HG03280 (cell line): ENCODE results near the gene GSN.

ENCODE experiments used
- ATAC-seq: cut with Tn5 transposase; IDR thresholded peaks from one replicate; pipeline ENCODE4 v1.9.1; 2021; ENCODE audit warnings: mild to moderate bottlenecking, moderate library complexity; ENCODE audit not compliant: unreplicated experiment

The GSN gene

DNA sequence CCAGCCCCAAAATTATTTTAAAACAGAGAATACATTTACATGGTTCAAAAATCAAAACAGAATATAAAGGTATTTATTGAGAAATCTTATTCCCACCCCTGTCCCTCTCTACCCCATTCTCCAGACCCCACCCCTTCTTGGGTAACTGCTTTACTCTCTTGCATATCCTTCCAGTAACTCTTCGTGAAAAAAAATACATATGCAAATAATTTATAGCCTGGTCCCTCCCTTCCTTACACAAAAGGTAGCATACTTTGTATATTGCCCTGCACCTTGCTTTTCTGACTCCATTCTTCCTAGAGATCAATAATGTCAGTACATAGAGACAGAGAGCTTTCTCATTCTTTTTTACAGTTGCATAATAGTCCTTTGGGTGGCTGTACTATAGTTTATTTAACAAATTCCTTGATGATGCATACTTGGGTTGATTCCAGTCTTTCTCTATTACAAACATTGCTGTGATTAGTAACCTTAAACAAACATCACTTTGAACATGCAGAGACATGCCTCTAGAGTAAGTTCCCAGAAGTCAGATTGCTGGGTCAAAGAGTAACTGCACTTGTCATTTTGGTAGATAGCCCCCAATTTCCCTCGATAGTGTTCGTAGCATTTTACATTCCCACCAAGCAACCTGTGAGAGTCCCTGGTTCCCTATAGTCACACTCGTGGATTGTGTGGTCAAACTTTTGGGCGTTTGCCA, 54.2 kb downstream of the GSN start:
- ATAC-seq = no peak

DNA sequence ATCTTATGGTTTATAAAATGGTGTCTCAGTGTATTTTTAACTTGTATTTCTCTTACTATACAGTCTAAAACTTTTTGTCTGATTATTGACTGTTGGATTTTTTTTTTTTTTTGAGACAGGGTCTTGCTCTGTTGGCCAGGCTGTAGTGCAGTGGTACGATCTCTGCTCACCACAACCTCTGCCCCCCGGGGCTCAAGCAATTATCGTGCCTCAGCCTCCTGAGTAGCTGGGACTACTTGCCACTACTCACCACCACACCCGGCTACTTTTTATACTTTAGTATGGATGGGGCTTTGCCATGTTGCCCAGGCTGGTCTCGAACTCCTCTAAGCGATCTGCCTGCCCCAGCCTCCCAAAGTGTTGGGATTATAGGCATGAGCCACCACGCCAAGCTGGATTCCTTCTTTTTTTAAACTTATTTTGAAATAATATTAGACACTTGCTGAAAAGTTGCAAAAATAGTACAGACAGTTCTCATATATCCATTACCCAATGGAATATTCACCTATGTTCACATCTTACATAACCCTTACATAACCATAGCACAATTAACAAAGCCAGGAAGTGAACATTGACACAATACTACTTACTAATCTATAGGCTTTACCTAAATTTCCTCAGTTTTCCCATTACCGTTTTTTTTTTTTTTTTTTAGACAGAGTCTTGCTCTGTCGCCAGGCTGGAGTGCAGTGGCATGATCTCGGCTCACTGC, 54.9 kb downstream of the GSN start:
- ATAC-seq = no peak

DNA sequence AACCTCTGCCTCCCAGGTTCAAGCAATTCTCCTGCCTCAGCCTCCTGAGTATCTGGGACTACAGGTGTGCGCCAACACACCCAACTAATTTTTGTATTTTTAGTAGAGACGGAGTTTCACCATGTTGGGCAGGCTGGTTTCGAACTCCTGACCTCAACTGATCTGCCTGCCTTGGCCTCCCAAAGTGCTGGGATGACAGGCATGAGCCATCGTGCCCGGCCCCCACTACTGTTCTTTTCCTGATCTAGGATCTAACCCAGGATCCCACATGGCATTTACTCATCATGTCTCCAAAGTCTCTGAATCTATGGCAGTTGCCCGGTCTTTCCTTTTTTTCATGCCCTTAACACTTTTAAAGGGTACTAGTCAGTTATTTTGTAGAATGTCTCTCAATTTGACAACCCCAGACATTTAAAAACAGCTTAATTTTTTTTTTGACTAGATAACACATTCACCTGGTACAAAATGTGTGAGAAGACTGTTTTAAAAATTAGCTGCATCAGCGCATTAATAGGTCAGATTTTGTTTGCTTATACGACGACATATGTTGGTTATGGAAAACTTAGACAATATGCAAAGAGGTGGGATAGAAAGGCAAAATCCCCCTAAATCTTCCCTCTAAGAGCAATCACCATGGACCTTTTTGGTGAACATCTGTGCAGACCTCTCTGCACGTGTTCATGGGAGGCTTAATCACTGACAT, 55.6 kb downstream of the GSN start:
- ATAC-seq = no peak

DNA sequence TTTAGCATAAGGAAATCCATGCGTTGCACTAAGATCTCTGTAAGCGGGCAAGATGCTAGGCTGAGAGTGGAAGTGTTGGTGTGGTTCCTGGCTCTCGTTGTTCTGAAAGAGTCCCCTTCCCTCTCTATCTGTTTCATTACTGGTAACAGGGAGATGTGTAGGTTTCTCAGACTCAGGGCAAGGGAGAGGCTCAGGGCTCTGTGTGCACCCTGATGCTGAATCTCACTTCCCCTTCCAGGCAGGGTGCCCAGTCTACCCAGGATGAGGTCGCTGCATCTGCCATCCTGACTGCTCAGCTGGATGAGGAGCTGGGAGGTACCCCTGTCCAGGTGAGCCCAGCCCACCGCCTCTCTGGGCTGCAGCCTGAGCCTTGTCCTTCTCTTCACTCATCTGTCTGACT, 56.4 kb downstream of the GSN start:
- no peak for ATAC-seq

DNA sequence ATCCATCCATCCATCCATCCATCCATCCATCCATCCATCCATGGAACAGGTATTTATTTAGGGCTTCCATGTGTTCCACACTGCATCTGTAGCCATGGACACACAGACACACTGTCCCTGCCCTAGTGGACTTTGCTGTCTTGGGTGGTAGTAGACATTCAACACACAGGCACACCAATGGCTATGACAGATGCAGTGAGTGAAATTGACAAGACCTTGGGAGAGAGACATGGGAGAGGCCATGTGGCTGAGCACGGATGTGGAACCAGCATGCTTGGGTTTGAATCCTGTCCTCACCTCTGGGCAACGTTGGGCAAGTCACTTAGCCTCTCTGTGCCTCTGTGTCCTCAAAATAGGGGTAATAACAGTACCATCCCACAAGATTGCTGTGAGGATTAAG, 56.8 kb downstream of the GSN start:
- no peak for ATAC-seq

DNA sequence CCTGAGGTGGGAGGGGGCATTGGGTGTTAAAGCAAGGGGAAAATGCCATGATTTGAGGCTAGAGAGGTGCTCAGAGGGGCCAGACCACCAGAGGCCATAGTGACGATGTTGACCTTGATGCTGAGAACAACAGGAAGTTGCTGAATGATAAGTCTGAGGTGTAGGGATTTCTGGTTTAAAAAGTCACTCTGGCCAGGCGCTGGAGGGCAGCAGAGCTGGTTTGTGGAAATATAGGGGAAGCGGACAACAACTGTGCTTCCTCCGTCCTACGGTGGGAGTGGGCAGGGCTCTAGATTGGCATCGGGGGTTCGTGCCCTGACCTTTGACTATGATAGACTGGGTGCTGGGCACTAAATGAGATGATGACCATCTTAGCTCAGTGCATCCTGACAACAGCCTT, 57.4 kb downstream of the GSN start:
- ATAC-seq = no peak

DNA sequence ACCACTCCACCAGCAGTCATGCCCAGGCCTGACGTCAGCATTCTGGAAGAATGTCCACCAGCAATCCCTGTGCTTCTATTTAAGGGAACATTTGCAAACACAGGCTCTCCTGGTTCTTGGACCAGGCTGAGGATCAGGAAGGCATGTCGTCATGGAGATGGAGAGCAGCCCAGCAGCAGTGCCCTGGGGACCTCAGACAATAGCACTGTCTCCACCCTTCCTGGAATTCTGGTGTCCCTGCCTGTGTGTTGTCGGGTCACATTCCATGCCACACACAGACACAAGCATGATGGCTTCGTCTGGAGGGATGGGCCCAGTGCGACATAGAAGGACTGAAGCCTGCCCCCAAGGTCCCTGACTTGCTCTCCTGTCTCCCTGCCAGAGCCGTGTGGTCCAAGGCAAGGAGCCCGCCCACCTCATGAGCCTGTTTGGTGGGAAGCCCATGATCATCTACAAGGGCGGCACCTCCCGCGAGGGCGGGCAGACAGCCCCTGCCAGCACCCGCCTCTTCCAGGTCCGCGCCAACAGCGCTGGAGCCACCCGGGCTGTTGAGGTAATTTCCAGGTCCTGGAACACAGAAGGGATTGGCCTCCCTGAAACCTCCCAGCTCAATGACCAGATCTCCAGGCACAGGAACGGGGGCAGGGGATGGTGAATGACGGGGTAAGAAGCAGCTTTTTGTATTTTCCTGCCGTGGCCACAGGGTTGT, 58.3 kb downstream of the GSN start:
- ATAC-seq = no peak

DNA sequence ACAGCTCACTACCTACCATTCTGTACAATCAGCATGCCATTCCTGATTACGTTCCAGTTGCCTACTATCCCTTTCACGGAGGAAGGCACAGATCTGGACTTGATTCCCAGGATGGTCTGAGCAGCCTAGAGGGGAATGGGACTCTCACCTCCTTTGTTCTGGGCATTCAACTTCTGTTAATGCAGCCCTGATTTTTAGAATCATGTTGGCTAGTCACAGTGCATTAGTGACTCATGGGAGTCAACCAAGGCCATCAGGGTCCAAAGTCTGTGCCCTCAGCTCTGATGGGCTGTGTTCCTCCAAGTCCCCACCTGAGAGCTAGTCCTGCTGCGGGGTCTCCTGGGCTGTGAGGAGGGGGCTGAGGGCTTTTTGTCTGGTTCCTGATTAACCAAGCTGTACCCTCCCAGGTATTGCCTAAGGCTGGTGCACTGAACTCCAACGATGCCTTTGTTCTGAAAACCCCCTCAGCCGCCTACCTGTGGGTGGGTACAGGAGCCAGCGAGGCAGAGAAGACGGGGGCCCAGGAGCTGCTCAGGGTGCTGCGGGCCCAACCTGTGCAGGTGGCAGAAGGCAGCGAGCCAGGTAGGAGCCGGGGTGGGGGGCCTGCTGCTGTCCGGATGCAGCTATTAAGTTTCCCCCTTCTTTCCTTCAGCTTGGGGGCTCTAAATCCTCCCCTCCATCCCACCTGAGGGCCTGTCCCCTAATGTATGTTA, 59.1 kb downstream of the GSN start:
- ATAC-seq = no peak

DNA sequence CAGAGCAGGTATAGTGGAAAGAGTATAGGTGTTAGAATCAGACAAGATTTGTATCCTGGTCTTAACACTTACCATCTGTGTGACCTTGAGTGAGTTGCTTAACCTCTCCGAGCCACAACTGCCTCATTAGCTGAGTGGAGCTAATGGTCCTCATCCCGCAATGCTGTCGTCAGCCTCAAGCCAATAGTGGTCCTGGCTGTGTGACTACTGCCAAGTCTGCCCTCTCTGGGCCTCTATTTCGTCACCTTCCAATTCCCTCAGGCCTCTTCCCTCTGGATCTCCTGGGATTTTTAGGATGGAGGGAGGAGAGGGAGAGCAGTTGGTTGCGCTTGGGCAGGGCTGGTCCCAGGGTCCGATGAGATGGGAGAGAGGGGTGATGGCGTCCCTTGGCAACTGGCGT, 60.5 kb downstream of the GSN start:
- no peak for ATAC-seq

DNA sequence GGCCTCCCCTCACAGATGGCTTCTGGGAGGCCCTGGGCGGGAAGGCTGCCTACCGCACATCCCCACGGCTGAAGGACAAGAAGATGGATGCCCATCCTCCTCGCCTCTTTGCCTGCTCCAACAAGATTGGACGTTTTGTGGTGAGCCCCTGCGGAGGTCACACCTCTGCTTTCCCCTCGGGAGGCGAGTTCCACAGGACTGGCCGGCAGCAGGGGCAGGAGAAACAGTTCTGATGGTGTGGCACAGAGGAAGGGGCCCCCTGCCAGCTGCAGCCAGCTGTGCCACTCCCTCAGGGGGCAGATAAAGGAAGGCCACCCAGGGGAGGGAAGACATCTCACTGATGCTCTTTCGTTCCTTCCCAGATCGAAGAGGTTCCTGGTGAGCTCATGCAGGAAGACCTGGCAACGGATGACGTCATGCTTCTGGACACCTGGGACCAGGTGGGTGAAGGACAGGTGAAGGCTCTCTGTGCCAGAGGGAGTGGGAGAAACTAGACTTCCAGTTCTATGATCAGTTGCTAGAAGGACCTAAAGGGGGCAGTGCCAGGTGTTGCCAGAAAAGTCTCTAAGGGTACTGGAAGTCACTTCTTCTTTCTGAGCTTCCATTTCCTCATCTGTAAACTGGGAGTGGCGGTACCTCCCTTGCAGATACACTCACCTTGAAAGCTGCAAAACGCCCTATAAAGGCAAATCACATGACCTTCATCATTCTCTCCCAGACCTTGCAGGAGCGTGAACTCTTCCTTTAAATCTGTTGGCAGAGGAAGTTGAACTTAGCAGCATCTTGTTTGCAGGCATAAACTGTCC, 61.1 kb downstream of the GSN start:
- no peak for ATAC-seq

DNA sequence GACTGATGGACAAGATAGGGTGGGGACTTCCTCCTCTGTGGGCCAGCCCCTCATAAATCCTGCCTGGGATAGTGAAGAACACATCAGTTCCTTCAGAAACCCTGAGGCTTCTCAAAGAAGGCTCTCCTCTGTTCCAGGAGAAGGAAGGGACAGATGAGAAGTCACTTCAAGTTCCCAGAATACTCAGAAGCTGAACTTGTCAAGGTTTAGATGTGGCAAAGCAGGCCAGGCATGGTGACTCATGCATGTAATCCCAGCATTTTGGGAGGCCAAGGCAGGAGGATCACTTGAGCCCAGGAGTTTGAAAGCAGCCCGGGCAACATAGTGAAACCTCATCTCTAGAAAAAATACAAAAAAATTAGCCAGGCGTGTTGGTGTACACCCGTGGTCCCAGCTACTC, 63.6 kb downstream of the GSN start:
- no peak for ATAC-seq

DNA sequence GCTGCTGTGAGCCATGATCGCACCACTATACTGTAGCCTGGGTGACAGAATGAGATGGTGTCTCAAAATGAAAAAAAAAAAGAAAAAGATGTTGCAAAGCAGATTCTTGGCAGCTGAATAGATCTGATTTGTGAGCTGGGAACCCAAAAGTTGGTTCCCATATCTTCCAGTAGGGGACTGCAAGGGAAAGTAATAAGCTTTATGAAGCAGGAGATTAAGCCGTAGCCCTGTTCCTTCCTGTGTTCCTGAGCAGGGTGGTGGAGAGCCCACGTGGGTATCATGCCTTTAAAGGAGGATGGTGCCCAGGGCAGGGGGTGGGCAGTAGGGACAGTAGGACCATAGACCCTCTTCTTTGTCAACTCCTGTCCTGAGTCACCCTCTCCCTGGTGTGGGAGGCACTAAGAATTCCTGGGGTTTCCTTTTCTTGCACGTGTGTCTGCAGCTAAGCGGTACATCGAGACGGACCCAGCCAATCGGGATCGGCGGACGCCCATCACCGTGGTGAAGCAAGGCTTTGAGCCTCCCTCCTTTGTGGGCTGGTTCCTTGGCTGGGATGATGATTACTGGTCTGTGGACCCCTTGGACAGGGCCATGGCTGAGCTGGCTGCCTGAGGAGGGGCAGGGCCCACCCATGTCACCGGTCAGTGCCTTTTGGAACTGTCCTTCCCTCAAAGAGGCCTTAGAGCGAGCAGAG, 64.2 kb downstream of the GSN start:
- ATAC-seq = no peak

DNA sequence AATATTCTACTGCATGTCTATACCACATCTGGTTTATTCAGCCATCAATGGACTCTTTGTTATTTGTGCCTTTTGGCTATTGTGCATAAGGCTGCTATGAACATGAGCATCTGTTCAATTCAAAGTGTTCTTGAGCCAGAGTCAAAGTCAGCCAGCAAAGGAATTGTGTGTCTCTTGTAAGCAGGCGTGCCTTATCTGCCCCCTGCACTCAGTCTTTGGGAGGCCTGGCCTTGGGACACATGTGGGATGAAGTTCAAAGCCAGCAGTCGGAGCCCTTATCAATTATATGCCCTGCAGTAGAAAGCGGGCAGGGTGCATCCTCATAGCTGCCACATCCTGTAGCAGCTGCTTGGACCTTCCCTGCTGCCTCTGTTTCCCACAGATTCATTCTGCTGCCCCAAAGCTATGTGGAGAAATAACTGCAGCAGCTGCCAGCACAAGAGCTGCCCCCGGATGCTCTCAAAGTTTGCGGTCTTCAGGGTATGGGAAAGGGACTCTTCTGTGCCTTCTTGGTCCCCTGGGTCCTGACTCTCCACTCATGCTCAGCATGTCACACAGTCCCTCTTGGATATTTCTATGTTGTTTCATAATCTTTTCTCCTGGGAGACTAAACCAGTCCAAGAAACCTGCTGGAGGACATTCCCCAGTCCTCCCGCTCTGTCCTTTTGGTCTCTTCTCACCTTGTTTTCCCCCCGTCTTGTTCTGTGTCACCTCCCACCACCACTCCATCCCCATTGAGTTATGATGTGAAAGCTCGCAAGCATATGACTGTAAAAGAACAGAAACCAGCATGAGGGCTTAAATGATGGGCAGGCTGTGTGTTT, 66.2 kb downstream of the GSN start:
- ATAC-seq = no peak

DNA sequence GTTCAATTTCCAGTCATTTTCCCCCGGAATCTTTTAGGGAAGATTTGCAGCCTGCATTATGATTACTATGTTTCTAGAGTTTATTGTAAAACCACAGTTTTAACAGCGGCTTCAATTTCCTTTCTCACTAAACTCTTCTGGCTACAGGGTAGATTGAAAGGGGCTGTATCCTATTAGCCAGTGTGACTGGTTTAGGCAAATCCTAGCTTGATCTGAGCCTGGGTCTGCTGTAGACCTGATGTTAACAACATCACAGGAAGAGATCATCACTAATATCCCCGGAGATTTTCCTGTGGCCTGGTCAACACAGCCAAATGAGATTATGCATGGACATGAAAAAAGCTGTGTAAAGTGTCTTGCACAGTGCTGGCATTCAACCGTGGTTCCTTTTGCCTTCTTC, 68.7 kb downstream of the GSN start:
- ATAC-seq = no peak

DNA sequence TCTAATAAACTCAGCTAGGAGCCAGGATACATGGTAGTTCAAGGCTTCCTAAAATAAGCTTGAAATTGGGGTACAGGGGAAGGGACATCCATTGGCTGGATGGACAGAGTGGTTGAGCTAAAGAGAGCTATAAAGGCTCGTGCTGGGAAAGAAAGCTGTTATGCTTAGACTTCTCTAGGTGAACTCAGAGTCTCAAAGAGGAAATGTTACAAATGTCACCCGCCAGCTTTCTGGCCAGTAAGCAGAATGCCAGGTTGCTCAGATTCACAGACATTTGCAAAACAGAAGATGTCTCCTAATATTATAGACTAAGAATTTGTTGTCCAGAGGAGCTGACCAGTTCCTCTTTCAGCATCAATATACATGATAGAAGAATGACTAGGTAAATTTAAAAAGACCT, 71.5 kb downstream of the GSN start:
- ATAC-seq = no peak

DNA sequence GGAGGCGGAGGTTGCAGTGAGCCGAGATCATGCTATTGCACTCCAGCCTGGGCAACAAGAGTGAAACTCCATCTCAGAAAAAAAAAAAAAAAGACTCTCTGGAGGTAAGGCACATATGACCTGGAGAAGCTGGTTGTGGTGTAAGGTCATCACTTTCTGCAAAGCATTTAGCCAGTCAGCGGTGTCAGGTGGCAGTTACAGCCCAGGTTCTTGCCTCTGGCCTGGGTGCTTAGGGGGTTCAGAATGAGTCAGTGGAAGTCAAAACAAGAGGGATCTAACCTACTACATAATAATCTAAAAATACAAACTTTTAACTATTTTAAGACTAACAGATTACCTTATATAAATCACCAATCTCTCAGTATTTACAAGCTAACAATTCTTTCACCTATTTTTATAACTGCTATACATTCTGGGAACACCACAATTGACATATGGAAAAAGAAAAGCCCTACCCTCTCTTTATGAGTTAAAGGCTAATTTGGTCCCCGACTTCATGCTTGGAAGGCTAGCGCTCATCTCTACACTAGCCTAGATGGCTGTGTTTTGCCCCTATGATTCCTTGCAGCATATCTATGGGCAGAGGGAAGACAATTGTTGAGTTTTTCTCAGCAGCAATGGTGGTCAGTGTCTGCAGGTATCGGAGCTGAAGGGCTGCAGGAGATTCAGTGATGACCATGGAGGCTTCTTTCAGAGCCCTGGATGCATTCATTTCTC, 72.9 kb downstream of the GSN start:
- ATAC-seq = peak; percentile 90

DNA sequence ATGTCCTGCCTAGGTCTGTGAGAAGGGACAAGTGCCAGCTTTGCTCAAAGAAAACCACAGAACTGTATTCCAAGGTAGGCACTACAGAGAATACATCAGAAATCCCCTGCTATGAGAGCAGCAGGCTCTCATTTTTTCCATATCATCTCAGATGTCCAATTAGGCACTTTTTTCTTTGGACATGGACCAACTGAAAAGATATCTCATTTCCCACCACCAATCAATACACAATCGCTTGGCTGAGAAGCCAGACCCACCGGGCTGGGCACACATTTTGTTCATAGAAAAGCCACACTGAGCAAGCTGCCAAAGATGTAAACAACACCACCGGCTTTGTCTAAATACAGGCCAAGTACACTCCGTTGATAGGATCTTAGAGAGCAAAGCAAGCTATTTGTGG, 76.2 kb downstream of the GSN start:
- ATAC-seq = no peak

DNA sequence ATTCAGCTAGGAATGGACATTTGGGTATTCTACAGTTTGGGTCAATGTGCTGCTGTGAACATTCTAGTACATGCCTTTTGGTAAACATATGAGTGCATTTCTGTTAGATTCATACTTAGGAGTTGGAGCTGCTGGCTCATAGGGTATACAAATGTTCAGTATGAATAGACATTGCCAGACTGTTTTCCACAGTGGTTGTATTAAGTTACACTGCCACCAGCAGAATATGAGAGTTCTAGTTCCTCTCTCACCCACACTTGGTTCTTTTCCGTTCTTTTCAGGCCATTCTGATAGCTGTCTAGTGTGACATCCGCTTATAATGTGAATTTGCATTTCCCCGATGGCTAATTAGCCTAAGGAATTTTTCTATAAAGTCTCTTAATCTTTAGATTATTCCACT, 77.1 kb downstream of the GSN start:
- ATAC-seq = no peak
